Fibroblast of lung (primary cell): ENCODE measurements around the gene PLAC1. TPM values are rescaled to one million over a fixed set of nuclear protein-coding genes. Genes with fewer than 3 reads are reported as not detected.

Experiments used
- DNase-seq, 2 donors: peaks; one replicate each; pipeline versions ENCODE4 v3.0.0 to v3.0.0-alpha.2; 2010; ENCODE audit warnings: low read depth in 2 of 2
- H2AFZ ChIP-seq: 2 replicates; pipeline ENCODE4 v1.5.1; 2012; ENCODE audit warnings: low read length, control low read depth, inconsistent platforms
- H3K27ac ChIP-seq: 2 replicates; pipeline ENCODE4 v1.5.1; 2011; ENCODE audit warnings: low read length, control low read depth; ENCODE audit not compliant: insufficient read depth
- H3K27me3 ChIP-seq: 2 replicates; pipeline ENCODE4 v1.5.1; 2011; ENCODE audit warnings: mild to moderate bottlenecking, low read length; ENCODE audit not compliant: control insufficient read depth, insufficient read depth
- H3K36me3 ChIP-seq: 2 replicates; pipeline ENCODE4 v1.5.1; 2011; ENCODE audit warnings: low read length; ENCODE audit not compliant: control insufficient read depth, insufficient read depth
- H3K4me1 ChIP-seq: 2 replicates; pipeline ENCODE4 v1.5.1; 2011; ENCODE audit warnings: low read length; ENCODE audit not compliant: control insufficient read depth, insufficient read depth; ENCODE audit errors: extremely low read depth
- H3K4me2 ChIP-seq: 2 replicates; pipeline ENCODE4 v1.5.1; 2011; ENCODE audit warnings: low read length, control low read depth; ENCODE audit not compliant: insufficient read depth; ENCODE audit errors: extremely low read depth
- H3K4me3 ChIP-seq, 4 experiments: fragments of 200-600 bp in 1 of 4; sonication (generic) in 1 of 4; replicated peaks in 1 of 4; 2 replicates each; pipeline ENCODE4 v1.5.1; 2011 to 2016; ENCODE audit warnings: low read length in 4 of 4, low read depth in 3 of 4, mild to moderate bottlenecking in 3 of 4, control low read depth in 2 of 4, inconsistent platforms in 1 of 4, mixed read lengths in 1 of 4; ENCODE audit not compliant: insufficient read depth in 1 of 4; ENCODE audit errors: control extremely low read depth in 1 of 4
- H3K79me2 ChIP-seq: 2 replicates; pipeline ENCODE4 v1.5.1; 2012; ENCODE audit warnings: mild to moderate bottlenecking, low read length, inconsistent platforms; ENCODE audit not compliant: control insufficient read depth, insufficient read depth
- H3K9ac ChIP-seq: 2 replicates; pipeline ENCODE4 v1.5.1; 2011; ENCODE audit warnings: mild to moderate bottlenecking, low read length, control low read depth; ENCODE audit not compliant: insufficient read depth
- H3K9me3 ChIP-seq: 2 replicates; pipeline ENCODE4 v1.5.1; 2012; ENCODE audit warnings: low read depth, low read length; ENCODE audit not compliant: control insufficient read depth, insufficient read depth
- H4K20me1 ChIP-seq: 2 replicates; pipeline ENCODE4 v1.5.1; 2011; ENCODE audit warnings: low read length; ENCODE audit not compliant: control insufficient read depth, insufficient read depth; ENCODE audit errors: extremely low read depth
- EZH2 ChIP-seq: IDR thresholded peaks from 2 replicates; pipeline ENCODE4 v1.5.1; 2012; ENCODE audit warnings: low read length, control low read depth, mild to moderate bottlenecking; ENCODE audit errors: missing control alignments
- polyA plus RNA-seq, 2 donors: library from polyadenylated mRNA; depleted of rRNA in 1 of 2; stranded (reverse) in 1 of 2; unstranded in 1 of 2; fragments of >200 nt; gene quantifications; 2 replicates each; pipeline ENCODE4 v1.2.1, GENCODE V29; 2011 to 2012; ENCODE audit warnings: missing spikeins in 1 of 2
- total RNA-seq: library from RNA; depleted of rRNA; stranded (reverse); fragments of >200 nt; gene quantifications from 2 replicates; pipeline ENCODE4 v1.2.1, GENCODE V29; 2014
- TF ChIP-seq, protein P1 (sequence below), 2 donors: IDR thresholded peaks in 1 of 2; conservative IDR thresholded peaks in 1 of 2; 1 replicate in 1 of 2; 2 replicates in 1 of 2; pipeline ENCODE4 v1.5.1; 2011 to 2012; ENCODE audit warnings: low read length in 2 of 2, control low read depth in 1 of 2, inconsistent platforms in 1 of 2, low read depth in 1 of 2, mild to moderate bottlenecking in 1 of 2

PLAC1 gene
- total and polyA plus RNA-seq, 2 donors (not counting 1 experiment from before 2014, with no cell fraction given): 0.17 to 0.22 TPM

DNA sequence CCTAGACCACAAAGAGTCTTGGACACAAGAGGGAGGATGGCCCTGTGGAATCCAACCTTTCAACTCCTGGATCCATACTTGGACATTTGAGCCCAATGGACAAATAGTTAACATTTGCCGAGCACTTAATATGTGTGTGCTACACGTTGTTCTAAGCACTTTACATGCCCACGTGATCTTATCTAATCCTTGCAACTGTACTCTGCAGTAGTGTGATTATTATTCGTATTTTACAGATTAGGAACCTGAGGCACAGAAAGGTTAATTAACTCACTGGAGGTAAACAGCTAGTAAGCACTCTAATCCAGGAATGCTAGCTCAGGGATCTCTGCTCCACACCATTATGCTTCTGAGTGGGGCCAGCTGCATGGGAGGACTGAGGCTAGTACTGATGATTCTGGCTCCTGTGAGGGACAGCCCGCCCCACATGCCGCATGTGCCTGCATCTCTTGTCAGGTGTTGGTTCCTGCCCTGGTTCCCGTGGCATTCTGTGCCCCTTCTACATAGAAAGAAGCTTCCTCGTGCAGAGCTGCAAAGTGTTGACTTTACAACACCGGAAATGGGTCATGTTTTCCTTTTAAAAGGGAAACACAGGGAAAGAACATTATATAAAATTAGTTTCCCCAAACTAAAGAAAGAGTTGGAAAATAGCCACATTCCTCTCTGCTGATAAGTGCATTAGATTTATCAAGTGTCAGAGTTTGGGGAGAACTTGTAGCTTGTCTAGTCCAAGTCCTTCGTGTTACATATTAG lies 34.8 kb downstream of the PLAC1 start:
- peaks cover 14% of the 10 kb centered on the region for H3K4me1 ChIP-seq
- no peak overlapping the region for H2AFZ ChIP-seq
- H3K79me2 ChIP-seq: no peaks in the 10 kb centered on the region
- peak in 1 of 2 donors; percentile 50 for DNase-seq
- no peak overlapping the region for H3K4me2 ChIP-seq
- no peak overlapping the region for H3K4me3 ChIP-seq
- H3K9me3 ChIP-seq: no peaks in the 10 kb centered on the region
- H3K27ac ChIP-seq: peak overlapping the region; percentile 56
- TF ChIP-seq, protein P1, sequence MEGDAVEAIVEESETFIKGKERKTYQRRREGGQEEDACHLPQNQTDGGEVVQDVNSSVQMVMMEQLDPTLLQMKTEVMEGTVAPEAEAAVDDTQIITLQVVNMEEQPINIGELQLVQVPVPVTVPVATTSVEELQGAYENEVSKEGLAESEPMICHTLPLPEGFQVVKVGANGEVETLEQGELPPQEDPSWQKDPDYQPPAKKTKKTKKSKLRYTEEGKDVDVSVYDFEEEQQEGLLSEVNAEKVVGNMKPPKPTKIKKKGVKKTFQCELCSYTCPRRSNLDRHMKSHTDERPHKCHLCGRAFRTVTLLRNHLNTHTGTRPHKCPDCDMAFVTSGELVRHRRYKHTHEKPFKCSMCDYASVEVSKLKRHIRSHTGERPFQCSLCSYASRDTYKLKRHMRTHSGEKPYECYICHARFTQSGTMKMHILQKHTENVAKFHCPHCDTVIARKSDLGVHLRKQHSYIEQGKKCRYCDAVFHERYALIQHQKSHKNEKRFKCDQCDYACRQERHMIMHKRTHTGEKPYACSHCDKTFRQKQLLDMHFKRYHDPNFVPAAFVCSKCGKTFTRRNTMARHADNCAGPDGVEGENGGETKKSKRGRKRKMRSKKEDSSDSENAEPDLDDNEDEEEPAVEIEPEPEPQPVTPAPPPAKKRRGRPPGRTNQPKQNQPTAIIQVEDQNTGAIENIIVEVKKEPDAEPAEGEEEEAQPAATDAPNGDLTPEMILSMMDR (conservative IDR thresholded peaks at IDR 0.05 in 1 of 2, IDR thresholded peaks at IDR 0.05 in 1 of 2; ENCODE audit: low read depth in 1 of 2, low read length in 2 of 2): no peak
- no peak for TF ChIP-seq EZH2
- H4K20me1 ChIP-seq: no peaks in the 10 kb centered on the region
- no peak overlapping the region for H3K9ac ChIP-seq
- H3K27me3 ChIP-seq: no peaks in the 10 kb centered on the region
- H3K36me3 ChIP-seq: no peaks in the 10 kb centered on the region

DNA sequence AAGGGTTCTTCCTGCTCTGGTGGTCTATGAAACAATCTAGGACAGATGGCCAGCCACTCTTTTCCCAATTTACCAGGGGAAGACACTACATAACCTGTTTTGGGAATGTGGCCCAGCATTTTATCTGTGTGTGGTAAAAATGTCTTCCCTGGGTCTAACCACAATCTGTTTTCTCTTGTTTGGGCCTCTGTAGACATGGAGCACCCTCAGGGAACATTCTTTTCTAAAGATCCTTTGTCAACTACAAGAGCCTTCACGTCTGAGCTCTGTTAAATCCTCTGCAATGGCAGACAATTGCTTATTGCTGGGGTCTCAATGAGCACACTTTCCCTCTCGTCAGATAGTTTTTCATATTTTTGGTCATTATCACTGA lies 35.5 kb downstream of the PLAC1 start:
- TF ChIP-seq EZH2: no peak
- TF ChIP-seq, protein P1 (conservative IDR thresholded peaks at IDR 0.05 in 1 of 2, IDR thresholded peaks at IDR 0.05 in 1 of 2; ENCODE audit: low read depth in 1 of 2, low read length in 2 of 2): no peak
- no peak overlapping the region for H3K9ac ChIP-seq
- no peaks in the 10 kb centered on the region for H3K9me3 ChIP-seq
- H3K4me2 ChIP-seq: no peak overlapping the region
- peak overlapping the region; percentile 56 for H3K27ac ChIP-seq
- no peaks in the 10 kb centered on the region for H3K27me3 ChIP-seq
- DNase-seq: peak in 1 of 2 donors; percentile 67
- peaks cover 14% of the 10 kb centered on the region for H3K4me1 ChIP-seq
- no peaks in the 10 kb centered on the region for H3K36me3 ChIP-seq
- H3K4me3 ChIP-seq: no peak overlapping the region
- H4K20me1 ChIP-seq: no peaks in the 10 kb centered on the region
- no peak overlapping the region for H2AFZ ChIP-seq
- no peaks in the 10 kb centered on the region for H3K79me2 ChIP-seq

DNA sequence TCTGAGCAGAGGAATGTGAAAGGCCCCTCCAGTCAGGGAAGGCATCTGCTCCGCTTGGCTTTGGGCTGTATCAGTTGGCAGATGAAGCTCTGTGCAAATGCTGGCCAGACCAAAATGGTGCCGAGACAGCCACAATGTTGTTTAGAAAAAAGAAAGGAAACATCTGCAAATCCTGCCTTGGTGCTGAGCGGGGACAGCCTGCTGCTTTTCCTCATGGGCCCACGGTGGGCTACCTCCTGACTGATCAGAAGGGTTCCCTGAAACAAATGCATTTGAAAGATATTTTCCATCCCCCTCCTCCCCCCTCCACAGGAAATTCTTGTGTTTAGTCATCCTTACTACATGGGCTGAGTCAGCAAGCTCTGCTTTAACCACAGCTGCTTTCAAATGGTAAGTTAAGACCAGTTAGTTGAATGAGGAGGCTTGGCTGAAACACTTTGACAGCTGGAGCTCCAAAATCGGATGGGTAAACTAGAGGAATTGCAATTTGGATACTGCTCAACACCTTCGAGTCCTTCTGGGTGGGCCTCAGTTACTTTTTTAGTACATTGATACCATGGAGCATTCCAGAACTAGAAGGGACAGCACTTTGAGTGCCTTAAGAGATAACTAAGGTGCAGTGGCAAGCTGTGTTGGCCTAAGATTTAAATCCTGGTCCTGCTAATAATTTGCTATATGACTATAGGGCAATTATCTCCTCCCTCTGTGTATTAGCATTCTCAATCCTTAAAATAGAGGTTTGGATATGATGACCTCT lies 36.0 kb downstream of the PLAC1 start:
- H3K9ac ChIP-seq: no peak overlapping the region
- H3K4me1 ChIP-seq: peaks cover 14% of the 10 kb centered on the region
- H3K4me2 ChIP-seq: peak overlapping the region; percentile 41
- no peak overlapping the region for H2AFZ ChIP-seq
- peak; percentile 86 to 93 for DNase-seq
- H3K4me3 ChIP-seq: peak overlapping the region in 1 of 4 experiments; percentile 7
- no peaks in the 10 kb centered on the region for H3K79me2 ChIP-seq
- no peaks in the 10 kb centered on the region for H3K9me3 ChIP-seq
- no peaks in the 10 kb centered on the region for H3K36me3 ChIP-seq
- H4K20me1 ChIP-seq: no peaks in the 10 kb centered on the region
- H3K27me3 ChIP-seq: no peaks in the 10 kb centered on the region
- peak overlapping the region; percentile 56 for H3K27ac ChIP-seq
- TF ChIP-seq, protein P1 (conservative IDR thresholded peaks at IDR 0.05 in 1 of 2, IDR thresholded peaks at IDR 0.05 in 1 of 2; ENCODE audit: low read depth in 1 of 2, low read length in 2 of 2): no peak
- TF ChIP-seq EZH2: no peak
